Erythroblast (primary cell): ENCODE data around the gene TMEM178A.

Experiments
- GATA1 ChIP-seq: IDR thresholded peaks from 2 replicates; pipeline ENCODE4 v1.6.1; 2011; ENCODE audit warnings: low read depth, mild to moderate bottlenecking, control low read depth, low read length, moderate library complexity
- POLR2A ChIP-seq: IDR thresholded peaks from 2 replicates; pipeline ENCODE4 v1.6.1; 2011; ENCODE audit warnings: mild to moderate bottlenecking, low read length

- TF ChIP-seq POLR2A = no peak
- TF ChIP-seq GATA1 = no peak
Observed at GRCh38 chr2:39636306-39636705, 29.4 kb upstream of the TMEM178A start.
